Kidney (tissue), 14 donors: Measurements from ENCODE around the gene INPP5E. TPM values are rescaled to one million over a fixed set of nuclear protein-coding genes. Genes with fewer than 3 reads are reported as not detected.

Source experiments
- DNase-seq, 5 donors: peaks; one replicate each; pipeline ENCODE4 v3.0.0-alpha.2; 2013 to 2020
- FAIRE-seq: peaks from 2 replicates; lab custom pipeline; 2012; peaks lifted over from hg19 to GRCh38; lab: Jason Lieb, UNC
- H3K27ac ChIP-seq, 2 donors: one replicate each; pipeline ENCODE4 v1.7.0; 2013; ENCODE audit warnings: low read depth in 2 of 2, low read length in 2 of 2, inconsistent platforms in 1 of 2
- H3K27me3 ChIP-seq: one replicate; pipeline ENCODE4 v1.7.1; 2013; ENCODE audit warnings: low read length, inconsistent platforms; ENCODE audit not compliant: control insufficient read depth, insufficient read depth
- H3K36me3 ChIP-seq, 3 donors: one replicate each; pipeline versions ENCODE4 v1.7.0 to v1.7.1; 2013; ENCODE audit warnings: low read length in 3 of 3, control low read depth in 1 of 3, inconsistent platforms in 1 of 3; ENCODE audit not compliant: insufficient read depth in 3 of 3, control insufficient read depth in 2 of 3
- H3K4me1 ChIP-seq, 3 donors: one replicate each; pipeline versions ENCODE4 v1.7.0 to v1.7.1; 2013; ENCODE audit warnings: low read length in 3 of 3, inconsistent platforms in 1 of 3, low read depth in 1 of 3; ENCODE audit not compliant: control insufficient read depth in 2 of 3, insufficient read depth in 2 of 3
- H3K4me3 ChIP-seq, 3 donors: one replicate each; pipeline versions ENCODE4 v1.7.0 to v1.8.1; 2013; ENCODE audit warnings: low read length in 3 of 3, control low read depth in 1 of 3, inconsistent platforms in 1 of 3
- H3K9ac ChIP-seq, 3 donors: one replicate each; pipeline versions ENCODE4 v1.7.0 to v1.7.1; 2013; ENCODE audit warnings: low read length in 3 of 3, control low read depth in 1 of 3, inconsistent platforms in 1 of 3
- H3K9me3 ChIP-seq, 3 donors: one replicate each; pipeline versions ENCODE4 v1.7.0 to v1.7.1; 2013; ENCODE audit warnings: low read length in 3 of 3, control low read depth in 1 of 3, inconsistent platforms in 1 of 3; ENCODE audit not compliant: control insufficient read depth in 2 of 3, insufficient read depth in 1 of 3
- intact Hi-C: fragments of 100-400 bp; cut with DNase I; formaldehyde crosslinking; loops from one replicate; pipeline ENCODE4 v1.11.1; 2022
- polyA plus RNA-seq: library from polyadenylated mRNA; stranded (reverse); fragments of 350-450 nt; fragmentation: Illumina TruSeq; extraction: RNeasy Lipid Tissue Mini Kit (QIAGEN cat#74804); gene quantifications from one replicate; pipeline ENCODE4 v1.2.3, GENCODE V29; 2014; ENCODE audit warnings: low read depth, low replicate concordance; ENCODE audit not compliant: insufficient read depth
- total RNA-seq: library from RNA; stranded (reverse); fragmentation: NEBNext Ultra II Directional; extraction: Animal tissue kit (Norgen Biotek cat#: 25700); gene quantifications from one replicate; pipeline ENCODE4 v1.2.1, GENCODE V29; 2021
- TF ChIP-seq, protein P1 (sequence below): IDR thresholded peaks from 3 replicates; pipeline ENCODE4 v1.5.1; 2012; ENCODE audit warnings: mild to moderate bottlenecking, moderate library complexity, borderline replicate concordance; ENCODE audit not compliant: insufficient read depth; ENCODE audit errors: extremely low read depth
- donor health status: control.
- donor health status: control.
- donor health status: control.
- donor health status: control.
- donor health status: control.
- donor health status: DM: yes; HTN: yes; CAD: no.
- donor health status: Normal renal cell carcinoma (clear cell type).

Gene INPP5E
- total and polyA plus RNA-seq, 2 donors from 2014 or later: 6.9 to 14.0 TPM

DNA sequence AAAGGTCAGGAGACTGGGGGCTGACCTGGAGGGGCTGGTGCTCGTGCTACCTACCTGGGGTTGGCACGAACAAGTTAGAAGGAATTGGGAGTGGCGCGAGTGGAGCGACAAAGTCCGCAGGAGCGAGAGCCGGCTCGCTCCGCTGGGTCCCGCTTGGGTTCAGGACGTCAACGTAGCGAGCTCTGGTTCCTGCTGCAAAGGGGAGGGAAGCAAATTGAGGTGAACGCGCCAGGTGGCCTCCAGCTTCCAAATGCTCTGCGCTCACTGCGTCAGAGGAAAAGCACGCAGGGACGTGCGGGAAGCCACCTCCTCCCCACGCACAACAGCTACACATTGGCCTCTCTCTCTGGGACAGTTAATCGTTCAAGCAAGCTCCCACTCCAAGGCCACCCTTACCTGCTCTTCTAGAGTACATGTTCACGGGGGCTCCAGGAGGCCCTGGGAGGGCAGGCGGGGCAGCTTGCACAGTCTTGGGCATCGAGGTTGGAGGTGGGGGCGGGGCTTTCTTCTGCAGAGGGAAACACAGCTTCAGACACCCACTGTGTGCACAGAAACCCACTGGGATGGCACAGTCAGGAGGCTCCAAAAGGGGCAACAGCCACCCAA, 7.6 kb upstream of the INPP5E start:
- peaks cover 2 to 59% (median 37%) of the 10 kb centered on the region in 3 donors for H3K36me3 ChIP-seq
- no peak overlapping the region for H3K4me3 ChIP-seq
- DNase-seq: no peak
- intact Hi-C loops: no loop called here
- FAIRE-seq: no peak
- H3K27ac ChIP-seq: no peak overlapping the region
- no peak overlapping the region for H3K9ac ChIP-seq
- TF ChIP-seq, protein P1, sequence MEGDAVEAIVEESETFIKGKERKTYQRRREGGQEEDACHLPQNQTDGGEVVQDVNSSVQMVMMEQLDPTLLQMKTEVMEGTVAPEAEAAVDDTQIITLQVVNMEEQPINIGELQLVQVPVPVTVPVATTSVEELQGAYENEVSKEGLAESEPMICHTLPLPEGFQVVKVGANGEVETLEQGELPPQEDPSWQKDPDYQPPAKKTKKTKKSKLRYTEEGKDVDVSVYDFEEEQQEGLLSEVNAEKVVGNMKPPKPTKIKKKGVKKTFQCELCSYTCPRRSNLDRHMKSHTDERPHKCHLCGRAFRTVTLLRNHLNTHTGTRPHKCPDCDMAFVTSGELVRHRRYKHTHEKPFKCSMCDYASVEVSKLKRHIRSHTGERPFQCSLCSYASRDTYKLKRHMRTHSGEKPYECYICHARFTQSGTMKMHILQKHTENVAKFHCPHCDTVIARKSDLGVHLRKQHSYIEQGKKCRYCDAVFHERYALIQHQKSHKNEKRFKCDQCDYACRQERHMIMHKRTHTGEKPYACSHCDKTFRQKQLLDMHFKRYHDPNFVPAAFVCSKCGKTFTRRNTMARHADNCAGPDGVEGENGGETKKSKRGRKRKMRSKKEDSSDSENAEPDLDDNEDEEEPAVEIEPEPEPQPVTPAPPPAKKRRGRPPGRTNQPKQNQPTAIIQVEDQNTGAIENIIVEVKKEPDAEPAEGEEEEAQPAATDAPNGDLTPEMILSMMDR: no peak
- H3K4me1 ChIP-seq: no peaks in the 10 kb centered on the region
- no peaks in the 10 kb centered on the region for H3K9me3 ChIP-seq
- H3K27me3 ChIP-seq: no peaks in the 10 kb centered on the region

DNA sequence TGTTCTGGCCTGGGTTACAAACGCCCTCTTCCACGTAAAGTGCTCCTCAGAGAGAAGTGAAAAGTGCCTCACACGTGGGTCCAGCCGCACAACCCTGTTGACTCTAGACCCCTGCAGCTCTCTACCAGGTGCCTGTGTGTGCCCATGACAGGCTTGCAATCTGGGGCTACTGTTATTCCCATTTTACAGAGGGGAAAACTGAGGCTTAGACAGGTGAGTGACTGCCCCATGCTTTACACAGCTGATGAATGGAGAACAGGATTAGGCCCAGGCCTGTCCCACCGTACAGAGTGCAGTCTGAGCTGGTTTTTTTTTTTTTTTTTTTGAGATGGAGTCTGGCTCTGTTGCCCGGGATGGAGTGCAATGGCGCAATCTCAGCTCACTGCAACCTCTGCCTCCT, 6.2 kb upstream of the INPP5E start:
- H3K4me3 ChIP-seq: no peak overlapping the region
- H3K4me1 ChIP-seq: no peaks in the 10 kb centered on the region
- DNase-seq: no peak
- H3K9ac ChIP-seq: no peak overlapping the region
- intact Hi-C loops: no loop called here
- no peak overlapping the region for H3K27ac ChIP-seq
- TF ChIP-seq, protein P1: no peak
- FAIRE-seq: no peak
- H3K9me3 ChIP-seq: no peaks in the 10 kb centered on the region
- peaks cover 2 to 53% (median 43%) of the 10 kb centered on the region in 3 donors for H3K36me3 ChIP-seq
- H3K27me3 ChIP-seq: no peaks in the 10 kb centered on the region

DNA sequence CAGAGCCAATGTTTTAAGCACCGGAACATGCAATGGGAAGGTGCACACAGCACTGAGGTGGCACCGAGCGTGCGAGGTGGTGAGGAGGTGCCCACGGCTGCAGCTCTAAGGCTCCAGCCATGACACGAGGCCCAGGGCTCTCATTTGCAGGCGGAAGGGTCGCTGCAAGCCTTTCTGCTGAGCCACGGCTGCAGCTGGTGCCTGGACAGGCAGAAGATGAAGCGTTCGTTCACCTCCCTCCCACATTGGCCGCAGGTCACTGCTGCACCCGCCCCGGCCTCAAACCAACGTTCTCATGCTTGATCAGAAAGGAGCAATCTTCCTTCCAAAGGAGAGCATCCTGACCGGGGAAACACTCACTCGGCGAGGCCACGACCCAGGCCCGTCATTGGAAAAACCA, 4.5 kb upstream of the INPP5E start:
- Histone ChIP-seq H3K27ac (no peak overlapping the region), H3K4me1 (peaks cover 0 to 4% (median 4%) of the 10 kb centered on the region in 3 donors), H3K9me3 (no peaks in the 10 kb centered on the region), H3K4me3 (no peak overlapping the region), H3K36me3 (peaks cover 2 to 40% (median 37%) of the 10 kb centered on the region in 3 donors), H3K27me3 (no peaks in the 10 kb centered on the region), H3K9ac (no peak overlapping the region)
- intact Hi-C loops: no loop called here
- no peak for DNase-seq
- TF ChIP-seq, protein P1: no peak
- FAIRE-seq: no peak
